Progenitor cell of endocrine pancreas (in vitro differentiated cells): ENCODE data around the gene CHPF. TPM values are rescaled to one million over a fixed set of nuclear protein-coding genes. Genes with fewer than 3 reads are reported as not detected.

ENCODE experiments used
- DNase-seq: peaks from one replicate; pipeline ENCODE4 v3.0.0; 2021; ENCODE audit warnings: low spot score; ENCODE audit not compliant: unreplicated experiment
- H3K27ac Mint-ChIP-seq: 2 replicates; pipeline ENCODE4 v1.8.0; 2021; ENCODE audit warnings: mild to moderate bottlenecking, moderate library complexity, mixed read lengths
- H3K27me3 Mint-ChIP-seq: 2 replicates; pipeline ENCODE4 v1.8.0; 2021; ENCODE audit warnings: mixed read lengths
- H3K36me3 Mint-ChIP-seq: 2 replicates; pipeline ENCODE4 v1.8.0; 2022; ENCODE audit warnings: mixed read lengths; ENCODE audit not compliant: insufficient read depth
- H3K4me1 Mint-ChIP-seq: 2 replicates; pipeline ENCODE4 v1.8.0; 2021; ENCODE audit warnings: low read depth, mixed read lengths
- H3K4me3 Mint-ChIP-seq: 2 replicates; pipeline ENCODE4 v1.8.0; 2021; ENCODE audit warnings: low read depth, mild to moderate bottlenecking, moderate library complexity, mixed read lengths
- H3K9me3 Mint-ChIP-seq: 2 replicates; pipeline ENCODE4 v1.8.0; 2021; ENCODE audit warnings: low read depth, mixed read lengths
- CTCF ChIP-seq: fragments of 200-600 bp; sonication (generic); IDR thresholded peaks from one replicate; pipeline ENCODE4 v1.5.0; 2021; ENCODE audit warnings: antibody characterized with exemption, mild to moderate bottlenecking; ENCODE audit not compliant: unreplicated experiment
- total RNA-seq: library from RNA; stranded (reverse); gene quantifications from 2 replicates; pipeline ENCODE4 v1.2.1, GENCODE V29; 2021

The CHPF gene
- total RNA-seq, 1 donor from 2014 or later, result 49.1 TPM

GRCh38 chr2:219540784-219541504 lies 2.7 kb downstream of the CHPF start:
- no peak overlapping the region for H3K27ac Mint-ChIP-seq
- no peak for DNase-seq
- TF ChIP-seq CTCF, result no peak
- no peaks in the 10 kb centered on the region for H3K9me3 Mint-ChIP-seq
- peaks cover 19% of the 10 kb centered on the region for H3K4me1 Mint-ChIP-seq
- peaks cover 13% of the 10 kb centered on the region for H3K27me3 Mint-ChIP-seq
- H3K36me3 Mint-ChIP-seq, result peaks cover 11% of the 10 kb centered on the region
- no peak overlapping the region for H3K4me3 Mint-ChIP-seq

GRCh38 chr2:219539926-219540678 lies 3.5 kb downstream of the CHPF start:
- peaks cover 11% of the 10 kb centered on the region for H3K27me3 Mint-ChIP-seq
- peaks cover 19% of the 10 kb centered on the region for H3K4me1 Mint-ChIP-seq
- peaks cover 11% of the 10 kb centered on the region for H3K36me3 Mint-ChIP-seq
- H3K9me3 Mint-ChIP-seq, result no peaks in the 10 kb centered on the region
- no peak for TF ChIP-seq CTCF
- DNase-seq, result no peak
- no peak overlapping the region for H3K4me3 Mint-ChIP-seq
- no peak overlapping the region for H3K27ac Mint-ChIP-seq

GRCh38 chr2:219538956-219539788 lies 4.4 kb downstream of the CHPF start:
- Mint-ChIP-seq H3K9me3 (no peaks in the 10 kb centered on the region), H3K36me3 (peaks cover 11% of the 10 kb centered on the region), H3K27me3 (peaks cover 3% of the 10 kb centered on the region), H3K27ac (no peak overlapping the region), H3K4me1 (peaks cover 12% of the 10 kb centered on the region), H3K4me3 (no peak overlapping the region)
- TF ChIP-seq CTCF, result no peak
- no peak for DNase-seq

- Mint-ChIP-seq H3K27me3 (peaks cover 5% of the 10 kb centered on the region), H3K36me3 (peaks cover 11% of the 10 kb centered on the region), H3K9me3 (no peaks in the 10 kb centered on the region), H3K4me3 (no peak overlapping the region), H3K27ac (no peak overlapping the region), H3K4me1 (peaks cover 11% of the 10 kb centered on the region)
- no peak for DNase-seq
- no peak for TF ChIP-seq CTCF
Measured at GRCh38 chr2:219538504-219538951, 5.1 kb downstream of the CHPF start.
